Ishikawa (cell line): Measurements from ENCODE around the gene EAF2.

ENCODE experiments used
- EP300 ChIP-seq: IDR thresholded peaks from 2 replicates; pipeline ENCODE4 v1.6.1; 2012; ENCODE audit warnings: borderline replicate concordance
- NFIC ChIP-seq: IDR thresholded peaks from 2 replicates; pipeline ENCODE4 v1.6.1; 2012
- RAD21 ChIP-seq: IDR thresholded peaks from 2 replicates; pipeline ENCODE4 v1.6.1; 2012; ENCODE audit warnings: low read depth
- TAF1 ChIP-seq: IDR thresholded peaks from 2 replicates; pipeline ENCODE4 v1.6.1; 2012; ENCODE audit warnings: low read depth, mild to moderate bottlenecking
- TEAD4 ChIP-seq: IDR thresholded peaks from 2 replicates; pipeline ENCODE4 v1.6.1; 2012
- YY1 ChIP-seq: IDR thresholded peaks from 2 replicates; pipeline ENCODE4 v1.6.1; 2012; ENCODE audit warnings: low read depth
- TF ChIP-seq, protein P1 (sequence below): IDR thresholded peaks from 2 replicates; pipeline ENCODE4 v1.6.1; 2012
- TF ChIP-seq, protein P2 (sequence below): IDR thresholded peaks from 2 replicates; pipeline ENCODE4 v1.6.1; 2012; ENCODE audit warnings: low read depth, mild to moderate bottlenecking

DNA sequence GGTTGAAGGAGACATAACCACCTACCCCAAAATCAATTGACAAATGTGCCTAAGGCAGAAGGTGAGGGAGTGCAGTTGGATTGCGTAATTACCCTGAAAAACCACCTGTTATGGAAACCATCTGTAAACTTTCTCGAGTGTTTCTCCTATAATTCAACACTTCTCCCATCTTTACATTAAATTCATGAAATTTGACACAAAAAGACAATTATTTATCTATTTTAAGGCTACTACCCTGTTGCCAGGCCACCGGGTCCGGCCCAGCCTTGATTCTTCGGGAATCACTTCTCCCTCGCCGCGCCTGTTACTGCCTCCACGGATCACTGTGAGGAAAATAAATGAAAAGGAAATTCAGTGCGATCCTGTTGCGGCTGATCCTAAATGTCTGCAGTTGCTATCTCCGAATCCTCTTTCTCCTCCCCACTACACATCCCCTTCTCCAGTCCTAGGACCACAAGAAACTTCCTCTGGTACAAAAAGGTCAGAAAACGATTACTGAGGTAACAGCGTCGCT is 795 bp upstream of the EAF2 start:
- TF ChIP-seq YY1 = no peak
- TF ChIP-seq, protein P1, sequence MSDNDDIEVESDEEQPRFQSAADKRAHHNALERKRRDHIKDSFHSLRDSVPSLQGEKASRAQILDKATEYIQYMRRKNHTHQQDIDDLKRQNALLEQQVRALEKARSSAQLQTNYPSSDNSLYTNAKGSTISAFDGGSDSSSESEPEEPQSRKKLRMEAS = no peak
- TF ChIP-seq TEAD4 = no peak
- TF ChIP-seq TAF1 = no peak
- TF ChIP-seq NFIC = no peak
- no peak for TF ChIP-seq EP300
- no peak for TF ChIP-seq RAD21
- TF ChIP-seq, protein P2, sequence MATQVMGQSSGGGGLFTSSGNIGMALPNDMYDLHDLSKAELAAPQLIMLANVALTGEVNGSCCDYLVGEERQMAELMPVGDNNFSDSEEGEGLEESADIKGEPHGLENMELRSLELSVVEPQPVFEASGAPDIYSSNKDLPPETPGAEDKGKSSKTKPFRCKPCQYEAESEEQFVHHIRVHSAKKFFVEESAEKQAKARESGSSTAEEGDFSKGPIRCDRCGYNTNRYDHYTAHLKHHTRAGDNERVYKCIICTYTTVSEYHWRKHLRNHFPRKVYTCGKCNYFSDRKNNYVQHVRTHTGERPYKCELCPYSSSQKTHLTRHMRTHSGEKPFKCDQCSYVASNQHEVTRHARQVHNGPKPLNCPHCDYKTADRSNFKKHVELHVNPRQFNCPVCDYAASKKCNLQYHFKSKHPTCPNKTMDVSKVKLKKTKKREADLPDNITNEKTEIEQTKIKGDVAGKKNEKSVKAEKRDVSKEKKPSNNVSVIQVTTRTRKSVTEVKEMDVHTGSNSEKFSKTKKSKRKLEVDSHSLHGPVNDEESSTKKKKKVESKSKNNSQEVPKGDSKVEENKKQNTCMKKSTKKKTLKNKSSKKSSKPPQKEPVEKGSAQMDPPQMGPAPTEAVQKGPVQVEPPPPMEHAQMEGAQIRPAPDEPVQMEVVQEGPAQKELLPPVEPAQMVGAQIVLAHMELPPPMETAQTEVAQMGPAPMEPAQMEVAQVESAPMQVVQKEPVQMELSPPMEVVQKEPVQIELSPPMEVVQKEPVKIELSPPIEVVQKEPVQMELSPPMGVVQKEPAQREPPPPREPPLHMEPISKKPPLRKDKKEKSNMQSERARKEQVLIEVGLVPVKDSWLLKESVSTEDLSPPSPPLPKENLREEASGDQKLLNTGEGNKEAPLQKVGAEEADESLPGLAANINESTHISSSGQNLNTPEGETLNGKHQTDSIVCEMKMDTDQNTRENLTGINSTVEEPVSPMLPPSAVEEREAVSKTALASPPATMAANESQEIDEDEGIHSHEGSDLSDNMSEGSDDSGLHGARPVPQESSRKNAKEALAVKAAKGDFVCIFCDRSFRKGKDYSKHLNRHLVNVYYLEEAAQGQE = no peak
